Natural killer cell (primary cell): ENCODE measurements around the gene NXNL2. TPM values are rescaled to one million over a fixed set of nuclear protein-coding genes. Genes with fewer than 3 reads are reported as not detected.

Experiments
- ATAC-seq, 3 donors: fragments of 150-1000 bp in 2 of 3; fragments of 200-7000 bp in 1 of 3; cut with Tn5 transposase; 1 replicate in 1 of 3; 2 replicates in 2 of 3; pipeline ENCODE4 v1.10.0; 2021; ENCODE audit warnings: mild to moderate bottlenecking in 2 of 3, moderate library complexity in 2 of 3
- DNase-seq, 2 donors: peaks; one replicate each; pipeline versions ENCODE4 v3.0.0 to v3.0.0-alpha.2; 2013 to 2021; ENCODE audit warnings: mixed read lengths in 1 of 2
- H3K27ac ChIP-seq: one replicate; pipeline ENCODE4 v1.5.1; 2013; ENCODE audit warnings: mild to moderate bottlenecking, low read length
- H3K27me3 ChIP-seq: one replicate; pipeline ENCODE4 v1.6.1; 2013; ENCODE audit warnings: low read length; ENCODE audit not compliant: control insufficient read depth, insufficient read depth
- H3K36me3 ChIP-seq: one replicate; pipeline ENCODE4 v1.6.1; 2013; ENCODE audit warnings: low read length; ENCODE audit not compliant: control insufficient read depth, insufficient read depth
- H3K4me1 ChIP-seq: one replicate; pipeline ENCODE4 v1.6.1; 2013; ENCODE audit warnings: low read length; ENCODE audit not compliant: control insufficient read depth, insufficient read depth
- H3K4me3 ChIP-seq: one replicate; pipeline ENCODE4 v1.5.1; 2013; ENCODE audit warnings: low read length
- H3K9me3 ChIP-seq: one replicate; pipeline ENCODE4 v1.6.1; 2013; ENCODE audit warnings: low read length; ENCODE audit not compliant: control insufficient read depth, insufficient read depth
- H3K27ac Mint-ChIP-seq, 2 donors: one replicate each; pipeline ENCODE4 v1.8.0; 2022; ENCODE audit warnings: mild to moderate bottlenecking in 2 of 2, mixed read lengths in 2 of 2, moderate library complexity in 1 of 2
- H3K27me3 Mint-ChIP-seq, 2 donors: one replicate each; pipeline ENCODE4 v1.8.0; 2022; ENCODE audit warnings: low read depth in 2 of 2, mixed read lengths in 2 of 2
- H3K36me3 Mint-ChIP-seq: one replicate; pipeline ENCODE4 v1.8.0; 2022; ENCODE audit warnings: mixed read lengths
- H3K4me1 Mint-ChIP-seq, 2 donors: one replicate each; pipeline ENCODE4 v1.8.0; 2022; ENCODE audit warnings: mixed read lengths in 2 of 2
- H3K4me3 Mint-ChIP-seq: one replicate; pipeline ENCODE4 v1.8.0; 2022; ENCODE audit warnings: mild to moderate bottlenecking, moderate library complexity, mixed read lengths
- H3K9me3 Mint-ChIP-seq, 2 donors: one replicate each; pipeline ENCODE4 v1.8.0; 2022; ENCODE audit warnings: mixed read lengths in 2 of 2
- WGBS: methylation state at CpG from one replicate; pipeline ENCODE4 v1.1.7; 2013; ENCODE audit warnings: missing lambda C conversion rate; ENCODE audit not compliant: insufficient coverage; 5-methylcytosine and 5-hydroxymethylcytosine counted together
- intact Hi-C: fragments of 100-400 bp; cut with micrococcal nuclease; formaldehyde crosslinking; loops from one replicate; pipeline ENCODE4 v1.14.2; 2022
- total RNA-seq, 4 donors: library from RNA; stranded (reverse); fragments of 120-200 nt in 1 of 4; gene quantifications; one replicate each; pipeline versions ENCODE4 v1.2.3 to v1.2.4, GENCODE V29; 2013 to 2022
- TF ChIP-seq, protein P1 (sequence below): fragments of 200-600 bp; IDR thresholded peaks from one replicate; pipeline ENCODE4 v1.8.0; 2022; ENCODE audit warnings: antibody characterized with exemption

Gene NXNL2
- total RNA-seq, 3 donors from 2014 or later (not counting 1 experiment from before 2014, with no cell fraction given) = not detected

DNA sequence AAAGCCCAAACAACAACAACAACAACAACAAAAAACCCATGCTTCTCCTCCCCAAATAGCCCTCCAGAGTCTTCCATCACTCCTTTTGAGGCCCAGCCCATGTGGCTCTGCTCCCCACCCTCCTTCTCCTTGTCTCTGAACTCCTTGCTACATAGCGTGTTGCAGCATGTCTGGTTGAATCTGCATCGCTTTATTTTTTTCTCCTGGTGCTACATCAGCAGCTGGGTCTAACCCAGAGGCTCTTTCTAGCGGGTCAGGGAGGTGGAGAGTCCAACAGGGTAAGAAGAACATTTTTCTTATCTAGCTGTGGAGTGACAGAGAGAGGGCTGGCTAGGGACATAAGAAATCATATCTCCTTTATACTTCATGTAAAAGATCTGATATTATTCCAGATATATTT lies 18.4 kb downstream of the NXNL2 start:
- no peak overlapping the region for H3K27ac Mint-ChIP-seq
- no peak for ATAC-seq
- Histone ChIP-seq H3K4me1 (no peaks in the 10 kb centered on the region), H3K27me3 (no peaks in the 10 kb centered on the region), H3K9me3 (no peaks in the 10 kb centered on the region), H3K4me3 (no peak overlapping the region), H3K27ac (no peak overlapping the region), H3K36me3 (no peaks in the 10 kb centered on the region)
- 92% methylated on average over 2 of the region's 3 CpGs for WGBS
- H3K4me1 Mint-ChIP-seq = no peaks in the 10 kb centered on the region
- peaks cover 7% of the 10 kb centered on the region in 2 donors for H3K27me3 Mint-ChIP-seq
- H3K36me3 Mint-ChIP-seq = no peaks in the 10 kb centered on the region
- no peaks in the 10 kb centered on the region for H3K9me3 Mint-ChIP-seq
- no peak for DNase-seq
- intact Hi-C loops = no loop called here
- TF ChIP-seq, protein P1, sequence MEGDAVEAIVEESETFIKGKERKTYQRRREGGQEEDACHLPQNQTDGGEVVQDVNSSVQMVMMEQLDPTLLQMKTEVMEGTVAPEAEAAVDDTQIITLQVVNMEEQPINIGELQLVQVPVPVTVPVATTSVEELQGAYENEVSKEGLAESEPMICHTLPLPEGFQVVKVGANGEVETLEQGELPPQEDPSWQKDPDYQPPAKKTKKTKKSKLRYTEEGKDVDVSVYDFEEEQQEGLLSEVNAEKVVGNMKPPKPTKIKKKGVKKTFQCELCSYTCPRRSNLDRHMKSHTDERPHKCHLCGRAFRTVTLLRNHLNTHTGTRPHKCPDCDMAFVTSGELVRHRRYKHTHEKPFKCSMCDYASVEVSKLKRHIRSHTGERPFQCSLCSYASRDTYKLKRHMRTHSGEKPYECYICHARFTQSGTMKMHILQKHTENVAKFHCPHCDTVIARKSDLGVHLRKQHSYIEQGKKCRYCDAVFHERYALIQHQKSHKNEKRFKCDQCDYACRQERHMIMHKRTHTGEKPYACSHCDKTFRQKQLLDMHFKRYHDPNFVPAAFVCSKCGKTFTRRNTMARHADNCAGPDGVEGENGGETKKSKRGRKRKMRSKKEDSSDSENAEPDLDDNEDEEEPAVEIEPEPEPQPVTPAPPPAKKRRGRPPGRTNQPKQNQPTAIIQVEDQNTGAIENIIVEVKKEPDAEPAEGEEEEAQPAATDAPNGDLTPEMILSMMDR = no peak
- H3K4me3 Mint-ChIP-seq = no peak overlapping the region

DNA sequence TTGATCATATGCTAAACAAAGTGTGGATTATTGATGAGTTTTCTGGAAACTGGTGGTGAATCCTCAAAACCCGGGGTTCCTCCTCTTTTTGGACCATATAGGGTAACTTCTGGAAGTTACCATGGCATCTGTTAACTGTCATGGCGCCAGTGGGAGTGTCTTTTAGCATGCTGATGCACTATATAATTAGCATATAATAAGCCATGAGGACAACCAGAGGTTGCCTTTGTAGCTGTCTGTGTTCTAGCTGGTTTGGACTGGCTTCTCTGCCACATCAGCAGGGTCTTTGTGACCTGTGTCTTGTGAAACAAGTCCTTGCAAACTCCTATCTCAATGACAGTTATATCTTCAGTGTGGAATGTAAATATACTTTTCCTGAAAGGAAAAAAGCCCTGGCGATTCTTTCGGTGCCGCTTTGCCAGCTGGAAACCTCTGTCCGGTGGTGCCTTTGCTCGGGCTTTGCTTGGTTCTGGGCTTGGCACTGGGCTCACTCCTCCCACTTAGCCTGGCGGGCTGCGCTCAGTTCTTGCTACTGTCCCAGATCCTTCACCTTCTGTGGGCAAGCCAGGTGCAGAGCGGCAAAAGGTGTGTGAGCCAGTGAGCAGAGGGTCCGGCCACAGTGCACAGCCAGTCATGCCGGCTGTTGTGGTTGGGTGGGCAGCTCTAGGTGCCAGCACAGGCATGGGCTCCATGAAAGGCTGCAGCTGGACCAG lies 20.4 kb downstream of the NXNL2 start:
- Histone ChIP-seq H3K4me1 (no peaks in the 10 kb centered on the region), H3K9me3 (no peaks in the 10 kb centered on the region), H3K36me3 (no peaks in the 10 kb centered on the region), H3K4me3 (no peak overlapping the region), H3K27ac (no peak overlapping the region), H3K27me3 (no peaks in the 10 kb centered on the region)
- no peak overlapping the region for H3K4me3 Mint-ChIP-seq
- TF ChIP-seq, protein P1 = no peak
- intact Hi-C loops = no loop called here
- H3K36me3 Mint-ChIP-seq = no peaks in the 10 kb centered on the region
- no peak for DNase-seq
- no peaks in the 10 kb centered on the region for H3K4me1 Mint-ChIP-seq
- ATAC-seq = no peak
- no peak overlapping the region for H3K27ac Mint-ChIP-seq
- H3K9me3 Mint-ChIP-seq = no peaks in the 10 kb centered on the region
- WGBS = 92% methylated on average over 11 of the region's 12 CpGs
- peaks cover 7 to 12% of the 10 kb centered on the region in 2 donors for H3K27me3 Mint-ChIP-seq

DNA sequence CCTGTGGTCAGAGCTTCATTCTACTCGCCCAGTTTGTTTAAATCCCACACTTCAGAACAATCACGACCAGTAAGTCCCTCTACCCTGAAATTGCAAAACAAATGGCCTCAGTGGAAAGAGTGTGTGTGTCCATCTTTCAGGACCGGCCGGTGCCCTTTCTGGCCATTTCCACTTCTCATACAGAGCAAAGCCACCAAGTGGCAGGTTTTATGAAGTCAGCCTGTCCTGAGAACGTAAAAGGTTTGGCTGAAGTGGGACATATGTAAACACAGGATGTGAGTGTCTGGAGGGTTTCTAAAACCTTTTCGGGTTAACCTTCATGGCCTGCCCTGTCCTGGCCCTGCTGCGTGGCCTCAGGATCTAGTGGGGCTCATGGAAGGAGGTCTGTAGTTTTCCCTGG lies 24.7 kb downstream of the NXNL2 start:
- TF ChIP-seq, protein P1 = no peak

DNA sequence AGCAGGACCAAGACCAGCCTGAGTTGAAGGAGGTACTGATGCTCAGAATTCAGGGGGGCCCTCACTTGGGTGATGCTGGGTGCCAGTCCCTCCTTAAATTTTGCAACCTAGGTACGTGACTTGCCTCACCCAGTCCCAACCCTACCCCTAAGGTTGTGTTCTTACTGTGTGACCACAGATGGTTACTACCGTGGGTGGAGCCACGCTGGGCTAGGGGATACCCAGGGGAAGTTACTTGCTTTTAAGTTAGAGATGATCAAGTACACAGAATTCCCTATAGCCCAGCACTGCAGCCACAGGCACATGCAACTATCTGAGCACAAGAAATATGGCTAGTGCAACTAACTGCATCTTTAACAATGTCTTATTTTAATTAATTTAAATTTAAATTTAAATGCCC lies 32.9 kb downstream of the NXNL2 start:
- Histone ChIP-seq H3K27me3 (no peaks in the 10 kb centered on the region), H3K36me3 (no peaks in the 10 kb centered on the region), H3K4me1 (no peaks in the 10 kb centered on the region), H3K27ac (no peak overlapping the region), H3K9me3 (no peaks in the 10 kb centered on the region), H3K4me3 (no peak overlapping the region)
- TF ChIP-seq, protein P1 = no peak
- ATAC-seq (no peak), DNase-seq (no peak)
- Mint-ChIP-seq H3K4me3 (no peak overlapping the region), H3K27me3 (peaks cover 5 to 18% of the 10 kb centered on the region in 2 donors), H3K9me3 (no peaks in the 10 kb centered on the region), H3K27ac (no peak overlapping the region), H3K36me3 (no peaks in the 10 kb centered on the region), H3K4me1 (no peaks in the 10 kb centered on the region)
- 59% methylated on average over 3 of the region's 3 CpGs for WGBS
- intact Hi-C loops = no loop called here

More for the DNA sequence above, 24.7 kb downstream of the NXNL2 start:
- no peak overlapping the region for H3K27ac Mint-ChIP-seq
- intact Hi-C loops = no loop called here
- no peaks in the 10 kb centered on the region for H3K4me1 ChIP-seq
- no peak overlapping the region for H3K27ac ChIP-seq
- H3K9me3 ChIP-seq = no peaks in the 10 kb centered on the region
- H3K4me3 ChIP-seq = no peak overlapping the region
- H3K4me1 Mint-ChIP-seq = no peaks in the 10 kb centered on the region
- H3K36me3 Mint-ChIP-seq = no peaks in the 10 kb centered on the region
- no peaks in the 10 kb centered on the region for H3K27me3 ChIP-seq
- no peaks in the 10 kb centered on the region for H3K9me3 Mint-ChIP-seq
- no peak for DNase-seq
- no peak for ATAC-seq
- H3K4me3 Mint-ChIP-seq = no peak overlapping the region
- no peaks in the 10 kb centered on the region for H3K36me3 ChIP-seq
- 88% methylated on average over 7 of the region's 7 CpGs for WGBS
- peaks cover 10 to 13% of the 10 kb centered on the region in 2 donors for H3K27me3 Mint-ChIP-seq
